ENCODE results near the gene ANO6.
"Not testable (repeated sequence)": the region's sequence is repeated elsewhere in the genome, so short reads cannot be mapped to it uniquely, and the experiment has no call there.

ANO6 gene

GRCh38 chr12:45215419-45216229 lies at the start of gene ANO6:
Gene ANO6, plus strand, starts transcription at chr12:45216095. Its CDS starts 227 bp downstream, at chr12:45216322.
- peak; percentile 48 for DNase-seq

- no peak for DNase-seq
Observed at GRCh38 chr12:45168976-45169375, 46.9 kb upstream of the ANO6 start.

- no peak for DNase-seq
Observed at GRCh38 chr12:45170456-45171042, 45.3 kb upstream of the ANO6 start.

GRCh38 chr12:45173293-45173692 lies 42.6 kb upstream of the ANO6 start:
- not testable (repeated sequence) for DNase-seq

GRCh38 chr12:45174595-45174994 lies 41.3 kb upstream of the ANO6 start:
- no peak for DNase-seq

GRCh38 chr12:45178771-45179170 lies 37.1 kb upstream of the ANO6 start:
- no peak for DNase-seq

- DNase-seq = no peak
Observed at GRCh38 chr12:45182511-45182910, 33.4 kb upstream of the ANO6 start.

GRCh38 chr12:45183246-45183645 lies 32.6 kb upstream of the ANO6 start:
- no peak for DNase-seq

GRCh38 chr12:45184147-45184963 lies 31.5 kb upstream of the ANO6 start:
- no peak for DNase-seq

GRCh38 chr12:45186762-45187161 lies 29.1 kb upstream of the ANO6 start:
- no peak for DNase-seq

- no peak for DNase-seq
Observed at GRCh38 chr12:45189766-45190403, 26.0 kb upstream of the ANO6 start.

GRCh38 chr12:45191239-45191638 lies 24.7 kb upstream of the ANO6 start:
- DNase-seq = no peak

GRCh38 chr12:45192707-45193106 lies 23.2 kb upstream of the ANO6 start:
- no peak for DNase-seq

- DNase-seq = no peak
Observed at GRCh38 chr12:45200491-45201043, 15.3 kb upstream of the ANO6 start.

GRCh38 chr12:45203767-45204166 lies 12.1 kb upstream of the ANO6 start:
- DNase-seq = no peak

GRCh38 chr12:45204757-45205156 lies 11.1 kb upstream of the ANO6 start:
- no peak for DNase-seq

- DNase-seq = no peak
Observed at GRCh38 chr12:45205165-45205825, 10.6 kb upstream of the ANO6 start.

GRCh38 chr12:45208604-45209487 lies 7.0 kb upstream of the ANO6 start:
- no peak for DNase-seq

- DNase-seq = no peak
Observed at GRCh38 chr12:45209784-45210183, 6.1 kb upstream of the ANO6 start.

- no peak for DNase-seq
Observed at GRCh38 chr12:45212064-45212463, 3.8 kb upstream of the ANO6 start.

GRCh38 chr12:45213107-45213506 lies 2.8 kb upstream of the ANO6 start:
- no peak for DNase-seq
